ENCODE measurements around the gene MATCAP1. TPM values are rescaled to one million over a fixed set of nuclear protein-coding genes. Genes with fewer than 3 reads are reported as not detected.

Gene MATCAP1
- total RNA-seq, 5 donors from 2014 or later (not counting 1 experiment from before 2014, with no cell fraction given): 11.3 to 16.5 (median 14.8) TPM

- POLR2A ChIA-PET: no interaction called here
- no peaks in the 10 kb centered on the region for H3K27me3 ChIP-seq (replicated peaks in 1 of 2; ENCODE audit: control insufficient read depth in 2 of 2, extremely low read depth in 1 of 2, insufficient read depth in 2 of 2, low read length in 1 of 2)
- peaks cover 26% of the 10 kb centered on the region for H3K36me3 Mint-ChIP-seq
Measured at GRCh38 chr16:67215706-67216105, 31.9 kb upstream of the MATCAP1 start.

GRCh38 chr16:67213197-67214019 lies 29.6 kb upstream of the MATCAP1 start:
- no peaks in the 10 kb centered on the region for H3K9me3 Mint-ChIP-seq
- CTCF ChIA-PET: no interaction called here
- no peak overlapping the region for H3K27ac Mint-ChIP-seq
- no peak overlapping the region for H3K4me3 Mint-ChIP-seq
- Histone ChIP-seq H3K27me3 (replicated peaks in 1 of 2; ENCODE audit: control insufficient read depth in 2 of 2, extremely low read depth in 1 of 2, insufficient read depth in 2 of 2, low read length in 1 of 2) (no peaks in the 10 kb centered on the region), H3K4me3 (ENCODE audit: control insufficient read depth in 1 of 2, extremely low read depth in 1 of 2, low read length in 1 of 2) (no peak overlapping the region), H3K27ac (ENCODE audit: low read length) (no peak overlapping the region), H3K4me1 (ENCODE audit: control insufficient read depth in 1 of 2, extremely low read depth in 1 of 2, insufficient read depth in 2 of 2, low read length in 2 of 2) (no peaks in the 10 kb centered on the region), H3K9me3 (no peaks in the 10 kb centered on the region), H3K36me3 (ENCODE audit: control insufficient read depth in 2 of 2, extremely low read depth in 1 of 2, insufficient read depth in 1 of 2, low read length in 1 of 2) (peaks cover 0 to 13% of the 10 kb centered on the region in 2 donors)
- ATAC-seq (replicated peaks in 1 of 4) (no peak), DNase-seq (no peak)
- H3K27me3 Mint-ChIP-seq: no peaks in the 10 kb centered on the region
- POLR2A ChIA-PET: no interaction called here
- peaks cover 22% of the 10 kb centered on the region for H3K36me3 Mint-ChIP-seq
- WGBS (ENCODE audit: insufficient coverage): 74% methylated on average over 5 of the region's 8 CpGs
- peaks cover 0 to 9% (median 0%) of the 10 kb centered on the region in 3 donors for H3K4me1 Mint-ChIP-seq

More at GRCh38 chr16:67215706-67216105, 31.9 kb upstream of the MATCAP1 start:
- H3K27ac ChIP-seq (ENCODE audit: low read length): no peak overlapping the region
- H3K36me3 ChIP-seq (ENCODE audit: control insufficient read depth in 2 of 2, extremely low read depth in 1 of 2, insufficient read depth in 1 of 2, low read length in 1 of 2): peaks cover 0 to 10% of the 10 kb centered on the region in 2 donors
- Mint-ChIP-seq H3K4me1 (peaks cover 0 to 17% (median 0%) of the 10 kb centered on the region in 3 donors), H3K27ac (no peak overlapping the region), H3K9me3 (no peaks in the 10 kb centered on the region), H3K27me3 (no peaks in the 10 kb centered on the region), H3K4me3 (no peak overlapping the region)
- no peaks in the 10 kb centered on the region for H3K4me1 ChIP-seq (ENCODE audit: control insufficient read depth in 1 of 2, extremely low read depth in 1 of 2, insufficient read depth in 2 of 2, low read length in 2 of 2)
- WGBS (ENCODE audit: insufficient coverage): 74% methylated on average over 4 of the region's 5 CpGs
- CTCF ChIA-PET: no interaction called here
- H3K9me3 ChIP-seq: no peaks in the 10 kb centered on the region
- ATAC-seq (replicated peaks in 1 of 4) (no peak), DNase-seq (no peak)
- no peak overlapping the region for H3K4me3 ChIP-seq (ENCODE audit: control insufficient read depth in 1 of 2, extremely low read depth in 1 of 2, low read length in 1 of 2)

- no peak for DNase-seq
- Histone ChIP-seq H3K9me3 (no peaks in the 10 kb centered on the region), H3K36me3 (ENCODE audit: control insufficient read depth in 2 of 2, extremely low read depth in 1 of 2, insufficient read depth in 1 of 2, low read length in 1 of 2) (peaks cover 0 to 13% of the 10 kb centered on the region in 2 donors), H3K27me3 (replicated peaks in 1 of 2; ENCODE audit: control insufficient read depth in 2 of 2, extremely low read depth in 1 of 2, insufficient read depth in 2 of 2, low read length in 1 of 2) (no peaks in the 10 kb centered on the region), H3K27ac (ENCODE audit: low read length) (no peak overlapping the region), H3K4me1 (ENCODE audit: control insufficient read depth in 1 of 2, extremely low read depth in 1 of 2, insufficient read depth in 2 of 2, low read length in 2 of 2) (no peaks in the 10 kb centered on the region), H3K4me3 (ENCODE audit: control insufficient read depth in 1 of 2, extremely low read depth in 1 of 2, low read length in 1 of 2) (no peak overlapping the region)
- Mint-ChIP-seq H3K27ac (no peak overlapping the region), H3K9me3 (no peaks in the 10 kb centered on the region), H3K36me3 (peaks cover 21% of the 10 kb centered on the region), H3K27me3 (no peaks in the 10 kb centered on the region), H3K4me1 (peaks cover 0 to 9% (median 0%) of the 10 kb centered on the region in 3 donors), H3K4me3 (no peak overlapping the region)
- CTCF ChIA-PET: no interaction called here
- ATAC-seq (replicated peaks in 1 of 4): no peak
- POLR2A ChIA-PET: no interaction called here
Measured at GRCh38 chr16:67212766-67213165, 29.0 kb upstream of the MATCAP1 start.

- ATAC-seq (replicated peaks in 1 of 4) (no peak), DNase-seq (no peak)
- 84% methylated on average over 4 of the region's 7 CpGs for WGBS (ENCODE audit: insufficient coverage)
- H3K9me3 ChIP-seq: no peaks in the 10 kb centered on the region
- H3K36me3 ChIP-seq (ENCODE audit: control insufficient read depth in 2 of 2, extremely low read depth in 1 of 2, insufficient read depth in 1 of 2, low read length in 1 of 2): peaks cover 0 to 13% of the 10 kb centered on the region in 2 donors
- H3K27ac Mint-ChIP-seq: no peak overlapping the region
- peaks cover 13% of the 10 kb centered on the region for H3K36me3 Mint-ChIP-seq
- no peaks in the 10 kb centered on the region for H3K27me3 ChIP-seq (replicated peaks in 1 of 2; ENCODE audit: control insufficient read depth in 2 of 2, extremely low read depth in 1 of 2, insufficient read depth in 2 of 2, low read length in 1 of 2)
- POLR2A ChIA-PET: no interaction called here
- no peaks in the 10 kb centered on the region for H3K9me3 Mint-ChIP-seq
- H3K4me3 ChIP-seq (ENCODE audit: control insufficient read depth in 1 of 2, extremely low read depth in 1 of 2, low read length in 1 of 2): no peak overlapping the region
- no peaks in the 10 kb centered on the region for H3K4me1 ChIP-seq (ENCODE audit: control insufficient read depth in 1 of 2, extremely low read depth in 1 of 2, insufficient read depth in 2 of 2, low read length in 2 of 2)
- H3K4me3 Mint-ChIP-seq: no peak overlapping the region
- no peaks in the 10 kb centered on the region for H3K27me3 Mint-ChIP-seq
- H3K27ac ChIP-seq (ENCODE audit: low read length): no peak overlapping the region
- CTCF ChIA-PET: no interaction called here
- peaks cover 0 to 4% (median 0%) of the 10 kb centered on the region in 3 donors for H3K4me1 Mint-ChIP-seq
Measured at GRCh38 chr16:67211674-67212073, 27.9 kb upstream of the MATCAP1 start.

GRCh38 chr16:67210069-67210937 lies 26.5 kb upstream of the MATCAP1 start:
- Histone ChIP-seq H3K36me3 (ENCODE audit: control insufficient read depth in 2 of 2, extremely low read depth in 1 of 2, insufficient read depth in 1 of 2, low read length in 1 of 2) (peaks cover 0 to 13% of the 10 kb centered on the region in 2 donors), H3K27me3 (replicated peaks in 1 of 2; ENCODE audit: control insufficient read depth in 2 of 2, extremely low read depth in 1 of 2, insufficient read depth in 2 of 2, low read length in 1 of 2) (no peaks in the 10 kb centered on the region), H3K4me3 (ENCODE audit: control insufficient read depth in 1 of 2, extremely low read depth in 1 of 2, low read length in 1 of 2) (no peak overlapping the region), H3K4me1 (ENCODE audit: control insufficient read depth in 1 of 2, extremely low read depth in 1 of 2, insufficient read depth in 2 of 2, low read length in 2 of 2) (no peaks in the 10 kb centered on the region), H3K9me3 (no peaks in the 10 kb centered on the region), H3K27ac (ENCODE audit: low read length) (no peak overlapping the region)
- Mint-ChIP-seq H3K27ac (no peak overlapping the region), H3K27me3 (no peaks in the 10 kb centered on the region), H3K4me3 (no peak overlapping the region), H3K9me3 (no peaks in the 10 kb centered on the region), H3K36me3 (peaks cover 8% of the 10 kb centered on the region), H3K4me1 (peaks cover 0 to 8% (median 0%) of the 10 kb centered on the region in 3 donors)
- CTCF ChIA-PET: no interaction called here
- no peak for ATAC-seq (replicated peaks in 1 of 4)
- POLR2A ChIA-PET: no interaction called here
- DNase-seq: no peak
- 88% methylated on average over 25 of the region's 25 CpGs for WGBS (ENCODE audit: insufficient coverage)

- Histone ChIP-seq H3K4me3 (ENCODE audit: control insufficient read depth in 1 of 2, extremely low read depth in 1 of 2, low read length in 1 of 2) (no peak overlapping the region), H3K9me3 (no peaks in the 10 kb centered on the region), H3K36me3 (ENCODE audit: control insufficient read depth in 2 of 2, extremely low read depth in 1 of 2, insufficient read depth in 1 of 2, low read length in 1 of 2) (peaks cover 0 to 13% of the 10 kb centered on the region in 2 donors), H3K4me1 (ENCODE audit: control insufficient read depth in 1 of 2, extremely low read depth in 1 of 2, insufficient read depth in 2 of 2, low read length in 2 of 2) (no peaks in the 10 kb centered on the region), H3K27me3 (replicated peaks in 1 of 2; ENCODE audit: control insufficient read depth in 2 of 2, extremely low read depth in 1 of 2, insufficient read depth in 2 of 2, low read length in 1 of 2) (no peaks in the 10 kb centered on the region), H3K27ac (ENCODE audit: low read length) (no peak overlapping the region)
- ChIA-PET POLR2A (no interaction called here), CTCF (no interaction called here)
- Mint-ChIP-seq H3K36me3 (peaks cover 8% of the 10 kb centered on the region), H3K4me3 (no peak overlapping the region), H3K4me1 (peaks cover 0 to 8% (median 0%) of the 10 kb centered on the region in 3 donors), H3K27me3 (no peaks in the 10 kb centered on the region), H3K27ac (no peak overlapping the region), H3K9me3 (no peaks in the 10 kb centered on the region)
- DNase-seq (no peak), ATAC-seq (replicated peaks in 1 of 4) (no peak)
- 97% methylated on average over 3 of the region's 8 CpGs for WGBS (ENCODE audit: insufficient coverage)
Measured at GRCh38 chr16:67209565-67209964, 25.8 kb upstream of the MATCAP1 start.

Data from T-cell (primary cell).